ENCODE measurements around the gene RSBN1L.
"Not testable (repeated sequence)": the region's sequence is repeated elsewhere in the genome, so short reads cannot be mapped to it uniquely, and the experiment has no call there.

The RSBN1L gene

GRCh38 chr7:77687747-77688144 is 8.5 kb upstream of the RSBN1L start:
- no peak for DNase-seq (ENCODE audit: low spot score)

GRCh38 chr7:77690289-77690688 is 6.0 kb upstream of the RSBN1L start:
- DNase-seq (ENCODE audit: low spot score): no peak

DNA sequence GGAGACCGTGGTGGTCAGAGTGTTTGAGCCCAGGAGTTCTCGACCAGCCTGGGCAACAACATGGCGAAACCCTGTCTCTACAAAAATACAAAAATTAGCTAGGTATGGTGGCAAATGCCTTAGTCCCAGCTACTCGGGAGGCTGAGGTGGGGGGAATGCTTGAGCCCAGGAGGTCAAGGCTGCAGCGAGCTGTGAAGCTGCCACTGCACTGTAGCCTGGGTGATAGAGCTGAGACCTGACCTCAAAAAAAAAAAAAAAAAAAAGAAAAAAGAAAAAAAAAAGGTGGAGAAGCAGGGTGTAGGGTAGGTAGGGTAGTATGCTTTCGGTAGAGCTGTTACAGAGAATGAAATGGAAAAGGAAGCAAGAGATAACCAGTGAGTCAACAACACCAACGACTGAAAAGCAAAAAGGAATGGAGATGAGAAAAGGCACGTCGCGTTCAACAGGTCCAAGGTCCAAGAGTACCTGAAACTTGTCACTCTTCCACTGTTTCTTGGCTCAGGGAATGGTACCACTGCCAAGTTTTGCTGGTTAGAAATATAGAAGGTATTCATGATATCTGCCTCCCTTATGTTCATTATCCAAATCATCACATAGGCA is 4.3 kb upstream of the RSBN1L start:
- DNase-seq (ENCODE audit: low spot score): no peak

- DNase-seq (ENCODE audit: low spot score): no peak
Measured at GRCh38 chr7:77693830-77694583, 2.3 kb upstream of the RSBN1L start.

DNA sequence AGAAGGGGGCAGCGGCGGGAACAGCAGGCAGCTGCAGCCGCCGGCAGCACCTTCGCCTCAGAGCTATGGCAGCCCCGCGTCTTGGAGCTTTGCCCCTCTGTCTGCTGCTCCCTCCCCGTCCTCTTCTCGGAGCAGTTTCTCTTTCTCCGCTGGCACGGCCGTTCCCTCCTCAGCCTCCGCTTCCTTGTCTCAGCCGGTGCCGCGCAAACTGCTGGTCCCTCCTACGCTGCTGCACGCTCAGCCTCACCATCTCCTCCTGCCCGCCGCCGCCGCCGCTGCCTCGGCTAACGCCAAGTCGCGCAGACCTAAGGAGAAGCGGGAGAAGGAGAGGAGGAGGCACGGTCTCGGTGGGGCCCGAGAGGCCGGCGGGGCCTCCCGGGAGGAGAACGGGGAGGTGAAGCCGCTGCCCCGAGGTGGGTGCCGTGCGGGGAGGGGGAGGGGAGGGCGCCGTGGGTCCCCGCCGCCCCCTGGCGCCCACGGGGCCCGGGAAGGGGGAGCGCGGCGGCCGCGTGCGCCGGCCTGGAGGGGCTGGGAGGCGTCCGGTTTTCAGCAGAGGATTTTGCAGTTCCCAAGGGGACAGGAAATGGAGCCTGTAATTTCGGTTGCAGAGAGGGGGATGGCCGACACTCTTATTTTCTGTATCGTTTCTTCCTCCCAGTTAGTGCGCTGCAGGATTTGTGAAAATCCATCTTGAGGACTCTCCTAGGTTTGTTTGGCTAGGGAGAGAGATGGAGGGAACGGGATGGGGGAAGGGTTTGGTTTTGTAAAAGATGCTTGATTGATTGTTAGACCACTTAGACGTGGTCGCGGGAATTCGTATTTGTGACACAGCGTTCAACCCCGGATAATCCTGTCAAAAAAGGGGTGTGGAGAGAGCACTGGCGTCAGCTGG is 630 bp downstream of the RSBN1L start:
- peak; percentile 17 for DNase-seq (ENCODE audit: low spot score)

GRCh38 chr7:77697535-77697831 is 1.2 kb downstream of the RSBN1L start:
- DNase-seq (ENCODE audit: low spot score): peak; percentile 54

GRCh38 chr7:77698042-77698625 is 1.9 kb downstream of the RSBN1L start:
- DNase-seq (ENCODE audit: low spot score): no peak

DNA sequence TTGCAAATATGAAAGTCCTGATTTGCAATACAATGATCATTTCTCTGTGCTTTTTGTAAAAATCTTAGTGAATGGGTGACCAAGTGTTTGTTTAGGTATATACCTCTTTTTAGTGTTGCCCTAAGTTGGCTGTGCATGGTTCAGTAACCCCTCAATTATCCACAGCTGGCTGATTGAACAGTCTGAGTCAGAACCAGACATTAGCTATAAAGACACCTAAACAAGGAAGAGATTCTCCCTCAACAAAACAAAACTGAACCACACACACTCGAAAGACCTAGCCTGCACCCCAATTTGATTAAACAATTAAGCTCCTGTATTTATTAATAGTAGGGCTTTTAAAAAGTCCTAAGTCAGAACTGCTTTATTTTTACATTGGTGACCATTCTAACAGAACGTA is 2.8 kb downstream of the RSBN1L start:
- no peak for DNase-seq (ENCODE audit: low spot score)

- no peak for DNase-seq (ENCODE audit: low spot score)
Measured at GRCh38 chr7:77702513-77702912, 6.3 kb downstream of the RSBN1L start.

DNA sequence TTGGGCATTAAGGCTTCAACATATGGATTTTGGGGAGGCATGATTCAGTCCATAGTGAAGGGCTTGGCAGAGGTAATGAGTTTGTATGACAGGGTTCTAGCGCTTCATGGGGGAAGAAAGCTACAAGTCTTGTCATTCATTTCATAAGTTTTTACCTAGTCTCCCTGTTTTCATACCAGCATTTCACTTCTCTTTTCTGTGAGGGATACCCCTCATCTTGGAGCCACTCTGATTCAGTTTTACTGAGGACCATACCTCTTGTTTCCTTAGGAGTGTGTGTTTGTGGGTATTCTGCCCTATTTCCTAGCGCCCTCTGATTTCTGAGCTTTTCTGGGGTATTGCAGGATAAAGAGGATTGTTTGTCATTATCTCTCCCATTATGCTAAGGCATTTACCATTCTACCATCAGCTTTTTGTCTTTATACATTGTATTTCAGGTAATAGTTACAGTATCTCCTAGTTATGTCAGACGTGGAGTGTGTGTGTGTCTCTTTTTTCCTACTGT is 6.8 kb downstream of the RSBN1L start:
- DNase-seq (ENCODE audit: low spot score): no peak

DNA sequence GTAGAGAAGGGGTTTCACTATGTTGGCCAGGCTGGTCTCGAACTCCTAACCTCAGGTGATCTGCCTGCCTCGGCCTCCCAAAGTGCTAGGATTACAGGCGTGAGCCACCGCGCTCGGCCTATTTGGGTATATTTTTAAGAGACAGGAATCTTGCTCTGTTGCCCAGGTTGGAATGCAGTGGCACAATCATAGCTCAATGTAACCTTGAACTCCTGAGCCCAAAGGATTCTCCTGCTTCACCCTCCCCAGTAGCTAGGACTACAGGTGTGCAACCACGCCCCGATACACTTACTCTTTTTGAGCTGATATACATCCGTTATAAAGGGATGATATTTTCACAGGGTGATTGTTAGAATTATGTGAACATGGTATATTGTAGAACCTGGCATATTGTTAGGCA is 7.4 kb downstream of the RSBN1L start:
- DNase-seq (ENCODE audit: low spot score): not testable (repeated sequence)

GRCh38 chr7:77707504-77707992 is 11.3 kb downstream of the RSBN1L start:
- no peak for DNase-seq (ENCODE audit: low spot score)

DNA sequence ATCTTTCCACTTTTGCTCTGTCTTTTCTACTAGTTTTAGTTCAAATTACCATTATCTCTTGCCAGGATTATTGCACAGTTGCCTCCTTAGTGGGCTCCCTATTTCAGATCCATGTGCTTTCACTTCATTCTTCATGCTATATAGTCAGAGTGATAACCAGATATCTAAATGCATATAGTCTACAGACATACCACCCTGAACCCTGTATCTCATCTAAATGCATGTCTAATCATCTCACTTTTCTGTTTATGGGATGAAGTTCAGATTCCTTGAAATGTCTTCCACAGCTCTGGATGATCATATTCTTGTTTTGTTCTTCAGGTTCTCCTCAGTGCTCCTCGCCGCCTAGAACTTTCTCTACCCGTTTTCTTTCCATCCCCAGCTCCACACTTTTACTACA is 13.8 kb downstream of the RSBN1L start:
- no peak for DNase-seq (ENCODE audit: low spot score)

DNA sequence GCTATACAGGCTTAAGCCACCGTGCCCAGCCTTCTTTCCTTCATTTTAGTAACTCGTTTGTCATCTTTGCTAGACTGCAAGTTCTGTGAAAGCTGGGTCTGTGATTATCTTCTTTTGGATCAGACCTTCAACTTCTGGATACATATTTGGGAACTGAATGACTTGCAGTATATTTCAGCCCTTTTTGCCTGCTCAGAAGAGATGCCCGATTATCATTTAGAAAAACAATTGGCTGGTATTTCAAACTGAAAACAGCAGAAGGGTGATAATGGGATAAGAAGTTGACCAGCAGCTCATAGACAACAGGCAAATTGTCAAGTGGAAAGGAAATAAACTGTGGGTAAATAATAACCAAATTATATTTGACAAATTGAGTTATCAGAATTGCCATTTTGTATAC is 14.6 kb downstream of the RSBN1L start:
- DNase-seq (ENCODE audit: low spot score): no peak

GRCh38 chr7:77714195-77714594 is 17.9 kb downstream of the RSBN1L start:
- no peak for DNase-seq (ENCODE audit: low spot score)

- DNase-seq (ENCODE audit: low spot score): not testable (repeated sequence)
Measured at GRCh38 chr7:77714931-77715330, 18.7 kb downstream of the RSBN1L start.

- DNase-seq (ENCODE audit: low spot score): no peak
Measured at GRCh38 chr7:77716804-77717203, 20.5 kb downstream of the RSBN1L start.

GRCh38 chr7:77717566-77717965 is 21.3 kb downstream of the RSBN1L start:
- not testable (repeated sequence) for DNase-seq (ENCODE audit: low spot score)

GRCh38 chr7:77727527-77727926 is 31.3 kb downstream of the RSBN1L start:
- DNase-seq (ENCODE audit: low spot score): no peak

GRCh38 chr7:77727936-77728701 is 31.9 kb downstream of the RSBN1L start:
- DNase-seq (ENCODE audit: low spot score): peak; percentile 38

- DNase-seq (ENCODE audit: low spot score): no peak
Measured at GRCh38 chr7:77729574-77730348, 33.5 kb downstream of the RSBN1L start.

Data from AG08395 (cell line).